Gastrocnemius medialis (tissue), 4 donors: ENCODE measurements around the gene SPAG5. TPM values are rescaled to one million over a fixed set of nuclear protein-coding genes. Genes with fewer than 3 reads are reported as not detected.

Experiments
- ATAC-seq, 2 donors: fragments of 150-250 bp; one replicate each; pipeline ENCODE4 v1.9.1; 2016
- DNase-seq, 2 donors: peaks; one replicate each; pipeline ENCODE4 v3.0.0-alpha.2; 2019
- H3K27ac ChIP-seq, 4 donors: fragments of 200-600 bp; sonication (generic); 1 replicate in 1 of 4; 2 replicates in 3 of 4; pipeline ENCODE4 v1.5.1; 2016 to 2018; ENCODE audit warnings: mild to moderate bottlenecking in 2 of 4, moderate library complexity in 1 of 4
- H3K27me3 ChIP-seq, 3 donors: fragments of 200-600 bp; sonication (generic) in 2 of 3; 1 replicate in 1 of 3; 2 replicates in 2 of 3; pipeline versions ENCODE4 v1.5.1 to v1.6.0; 2016 to 2019; ENCODE audit warnings: mild to moderate bottlenecking in 1 of 3, moderate library complexity in 1 of 3
- H3K36me3 ChIP-seq, 2 donors: fragments of 200-600 bp; sonication (generic) in 1 of 2; one replicate each; pipeline ENCODE4 v1.5.1; 2017 to 2018
- H3K4me1 ChIP-seq, 2 donors: fragments of 200-600 bp; sonication (generic) in 1 of 2; one replicate each; pipeline ENCODE4 v1.5.1; 2016 to 2017; ENCODE audit warnings: mild to moderate bottlenecking in 2 of 2
- H3K4me3 ChIP-seq, 4 donors: fragments of 200-600 bp; sonication (generic) in 3 of 4; 1 replicate in 1 of 4; 2 replicates in 3 of 4; pipeline ENCODE4 v1.5.1; 2016 to 2019; ENCODE audit warnings: mild to moderate bottlenecking in 2 of 4
- H3K9me3 ChIP-seq, 3 donors: fragments of 200-600 bp; sonication (generic) in 2 of 3; 1 replicate in 1 of 3; 2 replicates in 2 of 3; pipeline ENCODE4 v1.5.1; 2016 to 2019
- POLR2A ChIP-seq, 2 donors: fragments of 450-650 bp; IDR thresholded peaks; one replicate each; pipeline ENCODE4 v1.6.1; 2017; ENCODE audit warnings: antibody characterized with exemption in 2 of 2, mild to moderate bottlenecking in 2 of 2, moderate library complexity in 2 of 2
- in situ Hi-C, 4 donors: fragments of 200-750 bp; cut with MboI; loops; one replicate each; pipeline versions ENCODE4 v1.15.0 to v1.8.0; 2017; ENCODE audit warnings: low sequenced_read_pairs in 4 of 4
- intact Hi-C: fragments of 100-400 bp; cut with DNase I; formaldehyde crosslinking; loops from one replicate; pipeline ENCODE4 v1.15.1; 2023; ENCODE audit warnings: low total_unique reads
- total RNA-seq, 4 donors: library from RNA; depleted of rRNA; stranded (reverse); fragments of >200 nt; gene quantifications; one replicate each; pipeline versions ENCODE4 v1.1.0 to v1.2.3, GENCODE V29; 2016
- TF ChIP-seq, protein P1 (sequence below), 5 experiments: fragments of 450-650 bp in 3 of 5; fragments of 200-600 bp in 2 of 5; sonication (generic) in 2 of 5; IDR thresholded peaks in 4 of 5; conservative IDR thresholded peaks in 1 of 5; 1 replicate in 4 of 5; 2 replicates in 1 of 5; pipeline ENCODE4 v1.5.1; 2016 to 2019; ENCODE audit warnings: antibody characterized with exemption in 5 of 5, mild to moderate bottlenecking in 3 of 5, moderate library complexity in 3 of 5

Gene SPAG5
- total RNA-seq, 4 donors from 2014 or later = 0.41 to 1.5 (median 0.96) TPM

- no peak for ATAC-seq
- Histone ChIP-seq H3K27me3 (no peaks in the 10 kb centered on the region), H3K27ac (no peak overlapping the region), H3K9me3 (no peaks in the 10 kb centered on the region), H3K4me1 (no peaks in the 10 kb centered on the region), H3K36me3 (peaks cover 0 to 10% of the 10 kb centered on the region in 2 donors), H3K4me3 (no peak overlapping the region)
- in situ Hi-C loops = no loop called here
- no peak for TF ChIP-seq POLR2A (IDR thresholded peaks at IDR 0.05)
- intact Hi-C loops = no loop called here
- no peak for DNase-seq
Observed at GRCh38 chr17:28545787-28546415, 52.9 kb downstream of the SPAG5 start.

GRCh38 chr17:28545141-28545503 lies 53.7 kb downstream of the SPAG5 start:
- ATAC-seq (no peak), DNase-seq (no peak)
- Histone ChIP-seq H3K4me3 (no peak overlapping the region), H3K27me3 (no peaks in the 10 kb centered on the region), H3K36me3 (peaks cover 0 to 10% of the 10 kb centered on the region in 2 donors), H3K27ac (no peak overlapping the region), H3K4me1 (no peaks in the 10 kb centered on the region), H3K9me3 (no peaks in the 10 kb centered on the region)
- intact Hi-C loops (no loop called here), in situ Hi-C loops (no loop called here)
- TF ChIP-seq, protein P1, sequence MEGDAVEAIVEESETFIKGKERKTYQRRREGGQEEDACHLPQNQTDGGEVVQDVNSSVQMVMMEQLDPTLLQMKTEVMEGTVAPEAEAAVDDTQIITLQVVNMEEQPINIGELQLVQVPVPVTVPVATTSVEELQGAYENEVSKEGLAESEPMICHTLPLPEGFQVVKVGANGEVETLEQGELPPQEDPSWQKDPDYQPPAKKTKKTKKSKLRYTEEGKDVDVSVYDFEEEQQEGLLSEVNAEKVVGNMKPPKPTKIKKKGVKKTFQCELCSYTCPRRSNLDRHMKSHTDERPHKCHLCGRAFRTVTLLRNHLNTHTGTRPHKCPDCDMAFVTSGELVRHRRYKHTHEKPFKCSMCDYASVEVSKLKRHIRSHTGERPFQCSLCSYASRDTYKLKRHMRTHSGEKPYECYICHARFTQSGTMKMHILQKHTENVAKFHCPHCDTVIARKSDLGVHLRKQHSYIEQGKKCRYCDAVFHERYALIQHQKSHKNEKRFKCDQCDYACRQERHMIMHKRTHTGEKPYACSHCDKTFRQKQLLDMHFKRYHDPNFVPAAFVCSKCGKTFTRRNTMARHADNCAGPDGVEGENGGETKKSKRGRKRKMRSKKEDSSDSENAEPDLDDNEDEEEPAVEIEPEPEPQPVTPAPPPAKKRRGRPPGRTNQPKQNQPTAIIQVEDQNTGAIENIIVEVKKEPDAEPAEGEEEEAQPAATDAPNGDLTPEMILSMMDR (IDR thresholded peaks at IDR 0.05 in 4 of 5, conservative IDR thresholded peaks at IDR 0.05 in 1 of 5) = no peak
- no peak for TF ChIP-seq POLR2A (IDR thresholded peaks at IDR 0.05)

GRCh38 chr17:28544402-28545140 lies 54.3 kb downstream of the SPAG5 start:
- ATAC-seq (no peak), DNase-seq (no peak)
- H3K4me1 ChIP-seq = no peaks in the 10 kb centered on the region
- in situ Hi-C loops = no loop called here
- H3K4me3 ChIP-seq = no peak overlapping the region
- peaks cover 0 to 10% of the 10 kb centered on the region in 2 donors for H3K36me3 ChIP-seq
- H3K27me3 ChIP-seq = no peaks in the 10 kb centered on the region
- no peak for TF ChIP-seq POLR2A (IDR thresholded peaks at IDR 0.05)
- TF ChIP-seq, protein P1 (IDR thresholded peaks at IDR 0.05 in 4 of 5, conservative IDR thresholded peaks at IDR 0.05 in 1 of 5) = no peak
- H3K9me3 ChIP-seq = no peaks in the 10 kb centered on the region
- intact Hi-C loops = no loop called here
- H3K27ac ChIP-seq = no peak overlapping the region

- DNase-seq (no peak), ATAC-seq (no peak)
- Histone ChIP-seq H3K4me3 (no peak overlapping the region), H3K27me3 (no peaks in the 10 kb centered on the region), H3K4me1 (no peaks in the 10 kb centered on the region), H3K9me3 (no peaks in the 10 kb centered on the region), H3K36me3 (no peaks in the 10 kb centered on the region), H3K27ac (no peak overlapping the region)
- in situ Hi-C loops (no loop called here), intact Hi-C loops (no loop called here)
- no peak for TF ChIP-seq POLR2A (IDR thresholded peaks at IDR 0.05)
- TF ChIP-seq, protein P1 (IDR thresholded peaks at IDR 0.05 in 4 of 5, conservative IDR thresholded peaks at IDR 0.05 in 1 of 5) = no peak
Observed at GRCh38 chr17:28541439-28541838, 57.4 kb downstream of the SPAG5 start.

- in situ Hi-C loops = no loop called here
- H3K36me3 ChIP-seq = no peaks in the 10 kb centered on the region
- no peaks in the 10 kb centered on the region for H3K9me3 ChIP-seq
- DNase-seq (no peak), ATAC-seq (no peak)
- H3K4me3 ChIP-seq = no peak overlapping the region
- no peak overlapping the region for H3K27ac ChIP-seq
- no peaks in the 10 kb centered on the region for H3K27me3 ChIP-seq
- no peak for TF ChIP-seq POLR2A (IDR thresholded peaks at IDR 0.05)
- intact Hi-C loops = no loop called here
- no peaks in the 10 kb centered on the region for H3K4me1 ChIP-seq
Observed at GRCh38 chr17:28540231-28540630, 58.6 kb downstream of the SPAG5 start.
